PC-9 (cell line): Measurements from ENCODE around the gene LRFN2. TPM values are rescaled to one million over a fixed set of nuclear protein-coding genes. Genes with fewer than 3 reads are reported as not detected.

ENCODE experiments used
- BruUV-seq: library from RNA; stranded (reverse); fragments of 400-500 nt; replicated peaks from 2 replicates; lab custom pipeline; 2021; lab: Mats Ljungman, UMichigan
- CTCF ChIA-PET: fragments of 300-600 bp; sonication (Branson Sonifier 250); formaldehyde crosslinking; loops from one replicate; lab custom pipeline; 2022; ENCODE audit warnings: antibody characterized with exemption; lab: Charles Lee
- POLR2A ChIA-PET: fragments of 300-600 bp; sonication (Branson Sonifier 250); formaldehyde crosslinking; loops from one replicate; lab custom pipeline; 2022; ENCODE audit warnings: antibody characterized with exemption; ENCODE audit not compliant: unreplicated experiment; lab: Charles Lee
- DNase-seq, 2 experiments: peaks; one replicate each; pipeline versions ENCODE4 v3.0.0 to v3.0.0-alpha.2; 2015 to 2022; ENCODE audit warnings: mixed read lengths in 1 of 2
- H2AFZ ChIP-seq: fragments of 200-600 bp; sonication (generic); 2 replicates; pipeline ENCODE4 v1.8.1; 2017; ENCODE audit warnings: antibody characterized with exemption
- H3F3A ChIP-seq: fragments of 200-600 bp; sonication (generic); 2 replicates; pipeline ENCODE4 v1.8.1; 2017; ENCODE audit warnings: antibody characterized with exemption, mild to moderate bottlenecking, low read depth; ENCODE audit not compliant: insufficient read depth
- H3K27ac ChIP-seq: fragments of 200-600 bp; sonication (generic); 2 replicates; pipeline ENCODE4 v1.6.1; 2016; ENCODE audit warnings: mixed run types
- H3K27me3 ChIP-seq: fragments of 200-600 bp; sonication (generic); 2 replicates; pipeline ENCODE4 v1.6.1; 2016; ENCODE audit warnings: low read depth, mixed run types; ENCODE audit not compliant: insufficient read depth
- H3K36me3 ChIP-seq: fragments of 200-600 bp; sonication (generic); 2 replicates; pipeline ENCODE4 v1.6.1; 2016; ENCODE audit warnings: low read depth, mixed run types
- H3K4me1 ChIP-seq: fragments of 200-600 bp; sonication (generic); replicated peaks from 2 replicates; pipeline ENCODE4 v1.6.1; 2016; ENCODE audit warnings: mixed run types; ENCODE audit not compliant: insufficient read depth
- H3K4me2 ChIP-seq: fragments of 200-600 bp; sonication (generic); 2 replicates; pipeline ENCODE4 v1.6.1; 2017; ENCODE audit warnings: mixed run types
- H3K4me3 ChIP-seq: fragments of 200-600 bp; sonication (generic); 2 replicates; pipeline ENCODE4 v1.6.1; 2016; ENCODE audit warnings: mixed run types
- H3K79me2 ChIP-seq: fragments of 200-600 bp; sonication (generic); 2 replicates; pipeline ENCODE4 v1.6.1; 2017; ENCODE audit warnings: low read depth, mixed run types
- H3K9me2 ChIP-seq: fragments of 200-600 bp; sonication (generic); 2 replicates; pipeline ENCODE4 v1.8.1; 2017; ENCODE audit warnings: mild to moderate bottlenecking; ENCODE audit not compliant: insufficient read depth
- H3K9me3 ChIP-seq: fragments of 200-600 bp; sonication (generic); 2 replicates; pipeline ENCODE4 v1.8.1; 2016; ENCODE audit warnings: low read depth; ENCODE audit not compliant: insufficient read depth
- H4K20me1 ChIP-seq: fragments of 200-600 bp; sonication (generic); 2 replicates; pipeline ENCODE4 v1.8.1; 2017; ENCODE audit not compliant: insufficient read depth
- CTCF ChIP-seq: fragments of 200-600 bp; sonication (generic); conservative IDR thresholded peaks from 2 replicates; pipeline ENCODE4 v1.6.1; 2017; ENCODE audit warnings: mixed run types, antibody characterized with exemption, mild to moderate bottlenecking, moderate library complexity
- EZH2 ChIP-seq: fragments of 200-600 bp; sonication (generic); IDR thresholded peaks from 2 replicates; pipeline ENCODE4 v1.8.0; 2017; ENCODE audit warnings: antibody characterized with exemption, low read depth
- intact Hi-C: fragments of 100-400 bp; cut with micrococcal nuclease; formaldehyde crosslinking; loops from one replicate; pipeline ENCODE4 v1.10.0; 2022; ENCODE audit not compliant: unreplicated experiment
- total RNA-seq: library from RNA; stranded (reverse); gene quantifications from 2 replicates; pipeline ENCODE4 v1.2.3, GENCODE V29; 2021

LRFN2 gene
- total RNA-seq, 1 experiment from 2014 or later = not detected

- no peaks in the 10 kb centered on the region for H3K9me3 ChIP-seq
- POLR2A ChIA-PET = no interaction called here
- no peaks in the 10 kb centered on the region for H3K9me2 ChIP-seq
- H3K4me2 ChIP-seq = no peak overlapping the region
- CTCF ChIA-PET = no interaction called here
- H3K36me3 ChIP-seq = no peaks in the 10 kb centered on the region
- no TSS peak for BruUV-seq
- H3K79me2 ChIP-seq = no peaks in the 10 kb centered on the region
- H3F3A ChIP-seq = no peaks in the 10 kb centered on the region
- H3K4me1 ChIP-seq = no peaks in the 10 kb centered on the region
- H3K27ac ChIP-seq = no peak overlapping the region
- intact Hi-C loops = no loop called here
- no peak for TF ChIP-seq CTCF
- no peak for TF ChIP-seq EZH2
- no peak overlapping the region for H3K4me3 ChIP-seq
- no peak overlapping the region for H2AFZ ChIP-seq
- DNase-seq = no peak
- no peaks in the 10 kb centered on the region for H4K20me1 ChIP-seq
- H3K27me3 ChIP-seq = peaks cover 60% of the 10 kb centered on the region
Measured at GRCh38 chr6:40419946-40420728, 167.0 kb downstream of the LRFN2 start.

DNA sequence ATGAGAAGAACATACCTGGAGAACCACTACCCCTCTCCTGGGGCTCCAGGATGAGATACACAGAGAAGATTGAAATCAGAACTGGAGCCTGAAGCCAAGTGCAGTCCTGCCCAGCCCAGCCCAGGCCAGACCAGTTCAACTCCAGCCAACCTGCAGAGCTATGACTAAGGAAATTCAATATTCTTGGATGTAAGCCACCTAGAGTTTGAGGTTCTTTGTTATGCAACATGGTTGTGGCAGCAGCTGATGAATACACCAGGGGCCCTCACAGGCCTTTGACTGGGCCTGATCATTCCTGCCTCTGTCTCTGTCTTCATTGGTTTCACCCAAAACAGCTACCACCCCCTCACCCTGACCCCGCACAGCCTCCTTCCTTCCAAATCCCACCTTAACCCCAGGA, 167.8 kb downstream of the LRFN2 start:
- TF ChIP-seq CTCF = no peak
- TF ChIP-seq EZH2 = no peak

GRCh38 chr6:40417031-40417430, 170.1 kb downstream of the LRFN2 start:
- no peaks in the 10 kb centered on the region for H3K9me2 ChIP-seq
- no TSS peak for BruUV-seq
- H3K4me1 ChIP-seq = no peaks in the 10 kb centered on the region
- no peaks in the 10 kb centered on the region for H3F3A ChIP-seq
- ChIA-PET POLR2A (no interaction called here), CTCF (no interaction called here)
- no peak overlapping the region for H3K4me2 ChIP-seq
- H3K79me2 ChIP-seq = no peaks in the 10 kb centered on the region
- H2AFZ ChIP-seq = no peak overlapping the region
- H4K20me1 ChIP-seq = no peaks in the 10 kb centered on the region
- TF ChIP-seq CTCF = no peak
- TF ChIP-seq EZH2 = no peak
- H3K4me3 ChIP-seq = no peak overlapping the region
- intact Hi-C loops = no loop called here
- H3K36me3 ChIP-seq = no peaks in the 10 kb centered on the region
- no peak for DNase-seq
- no peaks in the 10 kb centered on the region for H3K9me3 ChIP-seq
- H3K27ac ChIP-seq = no peak overlapping the region
- peaks cover 74% of the 10 kb centered on the region for H3K27me3 ChIP-seq

More for the DNA sequence above, 167.8 kb downstream of the LRFN2 start:
- H3K9me3 ChIP-seq = no peaks in the 10 kb centered on the region
- no peak overlapping the region for H3K27ac ChIP-seq
- intact Hi-C loops = no loop called here
- no peak overlapping the region for H2AFZ ChIP-seq
- no peak for DNase-seq
- no peak overlapping the region for H3K4me2 ChIP-seq
- no peaks in the 10 kb centered on the region for H4K20me1 ChIP-seq
- H3F3A ChIP-seq = no peaks in the 10 kb centered on the region
- no peak overlapping the region for H3K4me3 ChIP-seq
- peaks cover 64% of the 10 kb centered on the region for H3K27me3 ChIP-seq
- H3K79me2 ChIP-seq = no peaks in the 10 kb centered on the region
- no peaks in the 10 kb centered on the region for H3K9me2 ChIP-seq
- H3K36me3 ChIP-seq = no peaks in the 10 kb centered on the region
- POLR2A ChIA-PET = no interaction called here
- H3K4me1 ChIP-seq = no peaks in the 10 kb centered on the region
- CTCF ChIA-PET = no interaction called here
- BruUV-seq = no TSS peak
